Trophoblast cell (in vitro differentiated cells and primary cell): ENCODE measurements around the gene PLPP6.
A peak's percentile ranks its signal among the peaks of the same experiment; 100 is the strongest.

Experiments used
- DNase-seq, 2 donors: peaks; one replicate each; pipeline ENCODE4 v3.0.0-alpha.2; 2016
- H2AFZ ChIP-seq: 2 replicates; pipeline ENCODE4 v1.6.1; 2013; ENCODE audit warnings: low read length, moderate library complexity, mild to moderate bottlenecking; ENCODE audit not compliant: insufficient read depth, poor library complexity
- H2AK5ac ChIP-seq: 2 replicates; pipeline ENCODE4 v1.6.1; 2013; ENCODE audit warnings: mild to moderate bottlenecking, low read length
- H2BK120ac ChIP-seq: 2 replicates; pipeline ENCODE4 v1.6.1; 2013; ENCODE audit warnings: low read length, mild to moderate bottlenecking, moderate library complexity; ENCODE audit not compliant: insufficient read depth, poor library complexity
- H2BK12ac ChIP-seq: 2 replicates; pipeline ENCODE4 v1.6.1; 2013; ENCODE audit warnings: mild to moderate bottlenecking, low read length, moderate library complexity
- H2BK5ac ChIP-seq: 2 replicates; pipeline ENCODE4 v1.6.1; 2013; ENCODE audit warnings: low read length, low read depth, moderate library complexity, mild to moderate bottlenecking; ENCODE audit not compliant: poor library complexity
- H3K14ac ChIP-seq: 2 replicates; pipeline ENCODE4 v1.6.1; 2013; ENCODE audit warnings: mild to moderate bottlenecking, low read length
- H3K18ac ChIP-seq: 2 replicates; pipeline ENCODE4 v1.6.1; 2013; ENCODE audit warnings: mild to moderate bottlenecking, low read length
- H3K23ac ChIP-seq: 2 replicates; pipeline ENCODE4 v1.6.1; 2013; ENCODE audit warnings: low read length
- H3K27ac ChIP-seq: 2 replicates; pipeline ENCODE4 v1.5.1; 2013; ENCODE audit warnings: low read depth, mild to moderate bottlenecking, inconsistent platforms, low read length, moderate library complexity
- H3K27me3 ChIP-seq: 2 replicates; pipeline ENCODE4 v1.6.1; 2013; ENCODE audit warnings: inconsistent platforms, mild to moderate bottlenecking, low read length, moderate library complexity; ENCODE audit not compliant: insufficient read depth
- H3K36me3 ChIP-seq, 2 experiments: 1 replicate in 1 of 2; 2 replicates in 1 of 2; pipeline ENCODE4 v1.6.1; 2013; ENCODE audit warnings: low read length in 2 of 2, mild to moderate bottlenecking in 2 of 2, moderate library complexity in 1 of 2; ENCODE audit not compliant: insufficient read depth in 2 of 2, control insufficient read depth in 1 of 2
- H3K4ac ChIP-seq: 2 replicates; pipeline ENCODE4 v1.6.1; 2013; ENCODE audit warnings: low read depth, mild to moderate bottlenecking, low read length, moderate library complexity
- H3K4me1 ChIP-seq, 2 experiments: 1 replicate in 1 of 2; 2 replicates in 1 of 2; pipeline ENCODE4 v1.6.1; 2013; ENCODE audit warnings: low read length in 2 of 2, mild to moderate bottlenecking in 2 of 2, moderate library complexity in 1 of 2; ENCODE audit not compliant: insufficient read depth in 2 of 2, control insufficient read depth in 1 of 2
- H3K4me2 ChIP-seq: 2 replicates; pipeline ENCODE4 v1.6.1; 2013; ENCODE audit warnings: inconsistent platforms, mild to moderate bottlenecking, low read length, moderate library complexity
- H3K4me3 ChIP-seq: 2 replicates; pipeline ENCODE4 v1.5.1; 2013; ENCODE audit warnings: mild to moderate bottlenecking, low read depth, low read length, inconsistent platforms
- H3K79me1 ChIP-seq: one replicate; pipeline ENCODE4 v1.6.1; 2013; ENCODE audit warnings: low read length
- H3K79me2 ChIP-seq: 2 replicates; pipeline ENCODE4 v1.6.1; 2013; ENCODE audit warnings: low read length, mild to moderate bottlenecking; ENCODE audit not compliant: control insufficient read depth, insufficient read depth, poor library complexity
- H3K9ac ChIP-seq: 2 replicates; pipeline ENCODE4 v1.6.1; 2013; ENCODE audit warnings: mild to moderate bottlenecking, low read length
- H3K9me3 ChIP-seq: 2 replicates; pipeline ENCODE4 v1.6.1; 2013; ENCODE audit warnings: low read depth, mild to moderate bottlenecking, control low read depth, inconsistent platforms, low read length; ENCODE audit not compliant: insufficient read depth
- H4K12ac ChIP-seq: 2 replicates; pipeline ENCODE4 v1.6.1; 2013; ENCODE audit warnings: low read depth, mild to moderate bottlenecking, low read length, moderate library complexity
- H4K8ac ChIP-seq: 2 replicates; pipeline ENCODE4 v1.6.1; 2013; ENCODE audit warnings: low read depth, mild to moderate bottlenecking, low read length, moderate library complexity
- H4K91ac ChIP-seq: one replicate; pipeline ENCODE4 v1.6.1; 2013; ENCODE audit warnings: low read depth, mild to moderate bottlenecking, low read length, moderate library complexity
- WGBS: extraction: QIAGEN DNeasy Blood & Tissue Kit; methylation state at CpG from one replicate; pipeline ENCODE4 v1.1.7; 2013; ENCODE audit warnings: missing lambda C conversion rate; ENCODE audit not compliant: insufficient read length, insufficient coverage; ENCODE audit errors: extremely low coverage; 5-methylcytosine and 5-hydroxymethylcytosine counted together

PLPP6 gene

DNA sequence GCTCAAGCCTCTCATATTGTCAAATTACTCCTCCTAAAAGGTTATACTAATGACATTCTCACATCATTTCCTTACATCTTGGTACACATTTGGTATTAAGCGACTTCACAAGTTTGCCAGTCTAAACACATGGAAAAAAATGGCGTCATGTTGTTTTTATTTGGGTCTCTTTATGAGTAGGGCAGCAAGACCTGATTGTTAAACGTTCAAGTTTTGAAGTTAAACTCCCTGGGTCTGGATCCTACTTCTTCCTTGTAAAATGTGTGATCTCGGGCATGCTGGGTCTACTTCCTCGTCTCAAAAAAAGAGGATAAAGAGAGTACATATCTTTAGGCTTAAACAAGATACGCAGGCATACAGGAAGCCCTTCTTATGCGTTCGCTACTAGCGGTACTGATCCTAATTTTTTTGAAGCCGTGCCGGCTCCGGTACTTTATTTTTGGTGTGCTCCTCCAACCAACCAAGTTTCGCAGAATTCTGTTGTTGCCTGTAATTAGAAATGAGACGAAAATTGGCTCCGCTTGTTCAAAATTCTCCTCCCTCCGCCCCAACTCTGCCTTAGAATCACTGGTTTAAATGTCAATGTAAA lies 16.7 kb downstream of the PLPP6 start:
- Histone ChIP-seq H3K36me3 (no peaks in the 10 kb centered on the region), H3K79me1 (peaks cover 12% of the 10 kb centered on the region), H3K9me3 (no peaks in the 10 kb centered on the region), H4K12ac (peak overlapping the region; percentile 92), H3K27ac (peak overlapping the region; percentile 93), H3K4me2 (peak overlapping the region; percentile 84), H3K79me2 (peaks cover 7% of the 10 kb centered on the region), H3K14ac (peak overlapping the region; percentile 80), H2BK12ac (no peak overlapping the region), H3K4me3 (peak overlapping the region; percentile 76), H4K8ac (peak overlapping the region; percentile 96), H2BK120ac (peak overlapping the region; percentile 85), H4K91ac (peak overlapping the region; percentile 45), H3K4ac (no peak overlapping the region), H2AFZ (peak overlapping the region; percentile 66), H2BK5ac (peak overlapping the region; percentile 74), H3K4me1 (no peaks in the 10 kb centered on the region), H3K9ac (peak overlapping the region; percentile 83), H3K27me3 (no peaks in the 10 kb centered on the region), H3K18ac (peak overlapping the region; percentile 77), H3K23ac (no peak overlapping the region), H2AK5ac (no peak overlapping the region)
- no CpG with 5 or more reads among the region's 16 CpGs for WGBS
- peak in 1 of 2 donors; percentile 47 for DNase-seq

DNA sequence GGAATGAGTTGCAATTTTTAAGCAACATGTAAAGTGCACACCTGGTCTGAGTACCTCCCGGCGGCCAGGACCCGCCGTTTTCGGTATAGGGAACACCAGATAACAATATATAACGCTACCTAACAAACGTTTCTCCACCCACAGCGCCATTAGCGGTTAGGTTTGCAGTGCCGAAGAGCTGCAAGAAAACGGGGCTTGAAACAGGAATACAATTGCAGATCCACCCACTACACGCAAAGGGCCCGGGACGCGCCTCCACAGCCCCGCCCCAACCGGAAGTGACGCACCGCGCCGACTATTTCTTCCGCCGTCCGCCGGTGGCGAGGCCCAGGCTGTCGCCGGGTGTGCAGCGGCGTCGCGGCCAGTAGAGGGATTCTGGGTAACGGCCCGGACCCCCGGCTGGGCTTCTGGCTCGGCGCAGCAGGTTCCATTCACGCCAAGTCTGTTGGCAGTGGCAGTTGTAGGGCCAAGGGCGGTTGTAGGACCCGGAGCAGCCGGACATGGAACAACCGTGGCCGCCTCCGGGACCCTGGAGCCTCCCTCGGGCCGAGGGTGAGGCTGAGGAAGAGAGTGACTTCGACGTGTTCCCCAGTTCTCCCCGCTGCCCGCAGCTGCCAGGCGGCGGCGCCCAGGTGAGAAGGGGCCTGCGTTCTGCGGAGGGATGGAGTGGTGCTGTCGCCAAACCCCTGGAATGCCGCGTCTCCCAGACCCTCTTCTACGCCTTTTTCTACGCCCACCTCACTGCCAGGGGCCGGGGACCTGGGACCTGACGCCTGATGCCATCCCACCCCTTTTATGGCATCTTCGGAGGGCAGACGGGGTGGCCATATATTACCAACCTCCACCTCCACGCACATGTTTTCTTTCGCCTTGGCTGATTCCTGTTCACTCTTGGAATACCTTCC lies 17.4 kb downstream of the PLPP6 start, which contains the start of gene CDC37L1:
TSS of gene CDC37L1 (plus strand) at position 302 of the 905 bp plus-strand sequence. CDS start at position 501, 199 bp downstream.
- Histone ChIP-seq H4K12ac (peak within 1 kb of the TSS; percentile 92), H3K9ac (peak within 1 kb of the TSS; percentile 87), H3K18ac (peak within 1 kb of the TSS; percentile 77), H2BK5ac (peak within 1 kb of the TSS; percentile 83), H3K27ac (peak within 1 kb of the TSS; percentile 93), H3K23ac (no peak within 1 kb of the TSS), H2AK5ac (peak within 1 kb of the TSS; percentile 34), H3K4me2 (peak within 1 kb of the TSS; percentile 87), H4K8ac (peak within 1 kb of the TSS; percentile 96), H3K4me3 (peak within 1 kb of the TSS; percentile 87), H2BK120ac (peak within 1 kb of the TSS; percentile 85), H3K79me1 (peaks cover 12% of the 10 kb centered on the region), H3K9me3 (no peaks in the 10 kb centered on the region), H3K36me3 (no peaks in the 10 kb centered on the region), H4K91ac (peak within 1 kb of the TSS; percentile 81), H3K27me3 (no peaks in the 10 kb centered on the region), H3K4me1 (no peaks in the 10 kb centered on the region), H2BK12ac (no peak within 1 kb of the TSS), H3K14ac (peak within 1 kb of the TSS; percentile 91), H3K4ac (peak within 1 kb of the TSS; percentile 60), H2AFZ (peak within 1 kb of the TSS; percentile 78), H3K79me2 (peaks cover 7% of the 10 kb centered on the region)
- peak; percentile 95 to 98 for DNase-seq
- WGBS = no CpG with 5 or more reads among the region's 66 CpGs

DNA sequence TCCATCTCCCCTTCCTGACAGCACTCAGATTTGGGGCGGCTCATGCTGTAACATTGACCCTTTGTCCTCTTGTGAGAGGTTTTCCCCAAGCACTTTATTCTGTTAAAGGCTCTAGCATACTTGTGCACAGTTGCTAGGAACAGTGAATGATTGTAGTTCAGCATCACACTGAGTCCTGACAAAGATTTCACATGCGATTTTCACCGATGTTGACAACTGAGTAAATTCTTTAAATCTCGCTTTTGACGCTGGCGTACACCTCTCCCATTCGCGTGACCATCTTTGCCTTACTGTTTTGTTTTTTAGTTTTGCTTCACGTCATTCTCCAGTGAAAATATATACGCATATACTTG lies 18.1 kb downstream of the PLPP6 start:
- no peak overlapping the region for H2AK5ac ChIP-seq
- H3K36me3 ChIP-seq = peaks cover 0 to 2% of the 10 kb centered on the region in 2 experiments
- DNase-seq = peak in 1 of 2 donors; percentile 15
- H2BK12ac ChIP-seq = no peak overlapping the region
- H3K4me1 ChIP-seq = no peaks in the 10 kb centered on the region
- peak overlapping the region; percentile 81 for H4K12ac ChIP-seq
- no peaks in the 10 kb centered on the region for H3K27me3 ChIP-seq
- H3K79me1 ChIP-seq = peaks cover 12% of the 10 kb centered on the region
- peak overlapping the region; percentile 87 for H3K9ac ChIP-seq
- peak overlapping the region; percentile 85 for H3K27ac ChIP-seq
- no peak overlapping the region for H3K4ac ChIP-seq
- H2BK5ac ChIP-seq = no peak overlapping the region
- H2AFZ ChIP-seq = peak overlapping the region; percentile 78
- H3K18ac ChIP-seq = peak overlapping the region; percentile 55
- no peak overlapping the region for H3K23ac ChIP-seq
- H3K14ac ChIP-seq = peak overlapping the region; percentile 34
- H2BK120ac ChIP-seq = no peak overlapping the region
- peak overlapping the region; percentile 81 for H4K91ac ChIP-seq
- peak overlapping the region; percentile 87 for H3K4me2 ChIP-seq
- H4K8ac ChIP-seq = peak overlapping the region; percentile 95
- peaks cover 7% of the 10 kb centered on the region for H3K79me2 ChIP-seq
- WGBS = no CpG with 5 or more reads among the region's 10 CpGs
- H3K4me3 ChIP-seq = peak overlapping the region; percentile 87
- no peaks in the 10 kb centered on the region for H3K9me3 ChIP-seq

DNA sequence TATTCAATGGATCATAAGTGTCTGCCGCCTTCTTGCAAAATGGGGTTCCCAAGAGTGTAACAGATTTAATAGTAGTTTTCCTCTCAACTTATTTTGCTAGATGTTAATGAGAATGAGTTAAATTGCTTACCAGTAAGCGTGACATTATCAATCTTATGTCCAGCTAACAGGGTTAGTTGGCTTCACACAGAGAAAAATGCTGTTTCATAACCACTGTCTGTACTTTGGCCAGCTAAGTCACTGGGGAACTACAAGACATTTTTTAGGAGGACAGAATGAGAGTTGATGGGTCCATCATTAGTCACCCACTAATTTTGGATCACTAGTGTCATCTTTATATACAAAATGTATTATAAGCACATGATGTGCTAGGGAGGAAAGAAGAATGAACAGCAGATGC lies 18.7 kb downstream of the PLPP6 start:
- Histone ChIP-seq H4K91ac (no peak overlapping the region), H2BK120ac (no peak overlapping the region), H3K9ac (no peak overlapping the region), H3K23ac (no peak overlapping the region), H3K4me2 (peak overlapping the region; percentile 87), H2AFZ (no peak overlapping the region), H3K4me3 (no peak overlapping the region), H2BK12ac (no peak overlapping the region), H3K36me3 (peaks cover under 1 to 3% of the 10 kb centered on the region in 2 experiments), H2BK5ac (no peak overlapping the region), H3K18ac (no peak overlapping the region), H3K9me3 (no peaks in the 10 kb centered on the region), H3K4me1 (no peaks in the 10 kb centered on the region), H3K79me2 (peaks cover 7% of the 10 kb centered on the region), H3K4ac (no peak overlapping the region), H3K27ac (no peak overlapping the region), H2AK5ac (no peak overlapping the region), H4K8ac (no peak overlapping the region), H3K14ac (no peak overlapping the region), H4K12ac (no peak overlapping the region), H3K27me3 (no peaks in the 10 kb centered on the region), H3K79me1 (peaks cover 12% of the 10 kb centered on the region)
- DNase-seq = peak in 1 of 2 donors; percentile 26
- WGBS = no CpG with 5 or more reads among the region's 2 CpGs
